PFSK-1 (cell line): ENCODE data around the gene RAB4A.

Source experiments
- FOXP2 ChIP-seq: optimal IDR thresholded peaks from 2 replicates; pipeline ENCODE3; 2011; ENCODE audit warnings: borderline replicate concordance, control low read depth, inconsistent platforms; ENCODE audit not compliant: insufficient read depth; ENCODE audit errors: extremely low read length, extremely low read depth
- POLR2AphosphoS5 ChIP-seq: IDR thresholded peaks from 2 replicates; pipeline ENCODE4 v1.6.1; 2012; ENCODE audit warnings: low read depth, mild to moderate bottlenecking, control low read depth, low read length, moderate library complexity
- REST ChIP-seq, 2 experiments: IDR thresholded peaks; 2 replicates each; pipeline versions ENCODE4 v1.6.1 to v1.8.0; 2011 to 2012; ENCODE audit warnings: low read depth in 2 of 2, low read length in 2 of 2, control low read depth in 1 of 2, inconsistent platforms in 1 of 2, mild to moderate bottlenecking in 1 of 2, moderate library complexity in 1 of 2; ENCODE audit not compliant: insufficient read depth in 1 of 2
- SIN3A ChIP-seq: IDR thresholded peaks from 2 replicates; pipeline ENCODE4 v1.6.1; 2012; ENCODE audit warnings: mild to moderate bottlenecking, low read length, moderate library complexity, borderline replicate concordance; ENCODE audit not compliant: insufficient read depth
- TAF1 ChIP-seq: IDR thresholded peaks from 2 replicates; pipeline ENCODE4 v1.6.1; 2012; ENCODE audit warnings: low read length, control low read depth, borderline replicate concordance; ENCODE audit not compliant: insufficient read depth

GRCh38 chr1:229264487-229264886, 6.4 kb upstream of the RAB4A start:
- TF ChIP-seq REST (IDR thresholded peaks at IDR 0.05; ENCODE audit: insufficient read depth in 1 of 2, low read depth in 2 of 2, low read length in 2 of 2) (no peak), POLR2AphosphoS5 (no peak), FOXP2 (no peak), TAF1 (no peak), SIN3A (no peak)
